HCT116 (cell line): ENCODE results near the gene FHL2. TPM values are rescaled to one million over a fixed set of nuclear protein-coding genes. Genes with fewer than 3 reads are reported as not detected.

Experiments used
- ATAC-seq: fragments of 200-7000 bp; cut with Tn5 transposase; 2 replicates; pipeline ENCODE4 v1.9.1; 2020; ENCODE audit warnings: mild to moderate bottlenecking, moderate library complexity
- Bru-seq: library from RNA; stranded (reverse); fragments of 400-500 nt; gene quantifications from one replicate; lab custom pipeline; 2021; lab: Mats Ljungman, UMichigan
- BruChase-seq, 2 experiments: library from RNA; stranded (reverse); fragments of 400-500 nt; gene quantifications; one replicate each; lab custom pipeline; 2021; lab: Mats Ljungman, UMichigan
- BruUV-seq: library from RNA; stranded (reverse); fragments of 400-500 nt; replicated peaks from 2 replicates; lab custom pipeline; 2021; lab: Mats Ljungman, UMichigan
- CTCF ChIA-PET: fragments of 300-600 bp; sonication (Branson Sonifier 250); formaldehyde crosslinking; loops from one replicate; lab custom pipeline; 2021; ENCODE audit warnings: antibody characterized with exemption; lab: Charles Lee
- POLR2A ChIA-PET: fragments of 300-600, 350-600 bp; sonication (Branson Sonifier 250); formaldehyde crosslinking; loops from one replicate; lab custom pipeline; 2021; ENCODE audit warnings: antibody characterized with exemption; lab: Charles Lee
- RAD21 ChIA-PET, 2 experiments: fragments of 300-600 bp; sonication (Branson Sonifier 250); formaldehyde crosslinking; loops; one replicate each; lab custom pipeline; 2023; ENCODE audit warnings: low total read pairs in 2 of 2; ENCODE audit not compliant: uncharacterized antibody in 2 of 2, unreplicated experiment in 2 of 2, low non-redundant PET in 1 of 2; lab: Charles Lee
- DNase-seq: peaks from one replicate; pipeline ENCODE4 v3.0.0-alpha.2; 2010; ENCODE audit warnings: low read depth, low spot score
- H2AFZ ChIP-seq: fragments of 200-600 bp; shearing (Covaris generic), sonication (generic); 2 replicates; pipeline ENCODE4 v1.6.1; 2017; ENCODE audit warnings: low read depth, mixed run types, mixed read lengths, antibody characterized with exemption, low read length; ENCODE audit not compliant: poor library complexity, severe bottlenecking
- H3K27ac ChIP-seq: 2 replicates; pipeline ENCODE4 v1.5.1; 2012; ENCODE audit warnings: low read depth, low read length
- H3K27me3 ChIP-seq: fragments of 200-600 bp; sonication (generic); 2 replicates; pipeline ENCODE4 v1.6.1; 2016; ENCODE audit warnings: mixed run types, low read length, mixed read lengths; ENCODE audit not compliant: insufficient read depth
- H3K36me3 ChIP-seq, 2 experiments: fragments of 200-500 bp in 1 of 2; fragments of 200-600 bp in 1 of 2; sonication (Bioruptor generic) in 1 of 2; sonication (generic) in 1 of 2; 2 replicates each; pipeline versions ENCODE4 v1.5.1 to v1.6.1; 2014 to 2016; ENCODE audit warnings: low read length in 2 of 2, inconsistent platforms in 1 of 2, mixed read lengths in 1 of 2, mixed run types in 1 of 2; ENCODE audit not compliant: insufficient read depth in 2 of 2, control insufficient read depth in 1 of 2
- H3K4me1 ChIP-seq, 2 experiments: fragments of 200-600 bp in 1 of 2; sonication (generic) in 1 of 2; 2 replicates each; pipeline versions ENCODE4 v1.5.1 to v1.6.1; 2012 to 2017; ENCODE audit warnings: low read length in 2 of 2, inconsistent platforms in 1 of 2, mild to moderate bottlenecking in 1 of 2, mixed read lengths in 1 of 2, mixed run types in 1 of 2, moderate library complexity in 1 of 2; ENCODE audit not compliant: insufficient read depth in 2 of 2, control insufficient read depth in 1 of 2
- H3K4me2 ChIP-seq: fragments of 200-600 bp; sonication (generic); 2 replicates; pipeline ENCODE4 v1.6.1; 2017; ENCODE audit warnings: mixed run types, low read length, mixed read lengths
- H3K4me3 ChIP-seq, 2 experiments: fragments of 200-600 bp in 1 of 2; sonication (generic) in 1 of 2; replicated peaks in 1 of 2; 2 replicates each; pipeline ENCODE4 v1.5.1; 2011 to 2016; ENCODE audit warnings: low read length in 2 of 2, control low read depth in 1 of 2, low read depth in 1 of 2, mild to moderate bottlenecking in 1 of 2, mixed read lengths in 1 of 2, mixed run types in 1 of 2
- H3K79me2 ChIP-seq: fragments of 200-600 bp; sonication (generic); 2 replicates; pipeline ENCODE4 v1.6.1; 2017; ENCODE audit warnings: mild to moderate bottlenecking, mixed run types, low read length, moderate library complexity, mixed read lengths; ENCODE audit not compliant: insufficient read depth
- H3K9ac ChIP-seq: fragments of 200-600 bp; sonication (generic); 2 replicates; pipeline ENCODE4 v1.6.1; 2016; ENCODE audit warnings: low read length, mixed read lengths
- H3K9me2 ChIP-seq: fragments of 200-600 bp; sonication (generic), shearing (Covaris generic); 2 replicates; pipeline ENCODE4 v1.6.1; 2017; ENCODE audit warnings: mixed run types, mild to moderate bottlenecking, moderate library complexity; ENCODE audit not compliant: insufficient read depth
- H3K9me3 ChIP-seq, 2 experiments: fragments of 200-500 bp in 1 of 2; fragments of 200-600 bp in 1 of 2; sonication (Bioruptor generic) in 1 of 2; sonication (generic) in 1 of 2; 2 replicates each; pipeline ENCODE4 v1.6.1; 2014 to 2017; ENCODE audit warnings: low read length in 2 of 2, mixed read lengths in 2 of 2, inconsistent platforms in 1 of 2, low read depth in 1 of 2, mild to moderate bottlenecking in 1 of 2, mixed run types in 1 of 2, moderate library complexity in 1 of 2; ENCODE audit not compliant: control insufficient read depth in 1 of 2, insufficient read depth in 1 of 2
- H4K20me1 ChIP-seq: fragments of 200-600 bp; sonication (generic), shearing (Covaris generic); 2 replicates; pipeline ENCODE4 v1.6.1; 2017; ENCODE audit warnings: mixed run types, mild to moderate bottlenecking, moderate library complexity; ENCODE audit not compliant: insufficient read depth
- CBX3 ChIP-seq: IDR thresholded peaks from 2 replicates; pipeline ENCODE4 v1.6.1; 2012; ENCODE audit warnings: low read depth
- FOSL1 ChIP-seq: IDR thresholded peaks from 2 replicates; pipeline ENCODE4 v1.6.1; 2012; ENCODE audit warnings: low read depth
- POLR2A ChIP-seq: IDR thresholded peaks from 2 replicates; pipeline ENCODE4 v1.7.0; 2011; ENCODE audit warnings: borderline replicate concordance; ENCODE audit not compliant: insufficient read depth, insufficient read length; ENCODE audit errors: extremely low read depth
- POLR2AphosphoS5 ChIP-seq: IDR thresholded peaks from 2 replicates; pipeline ENCODE4 v1.6.1; 2011; ENCODE audit warnings: mild to moderate bottlenecking, low read depth, low read length, moderate library complexity
- RAD21 ChIP-seq: IDR thresholded peaks from 2 replicates; pipeline ENCODE4 v1.6.1; 2012; ENCODE audit warnings: low read depth, mild to moderate bottlenecking
- SIN3A ChIP-seq: IDR thresholded peaks from 2 replicates; pipeline ENCODE4 v1.6.1; 2012; ENCODE audit warnings: low read depth
- SRF ChIP-seq: IDR thresholded peaks from 2 replicates; pipeline ENCODE4 v1.6.1; 2012; ENCODE audit warnings: low read depth
- TCF7L2 ChIP-seq: IDR thresholded peaks from 2 replicates; pipeline ENCODE4 v1.7.0; 2011; ENCODE audit warnings: borderline replicate concordance, inconsistent platforms; ENCODE audit not compliant: insufficient read depth, insufficient read length; ENCODE audit errors: extremely low read depth
- ZFX ChIP-seq: fragments of 450-650 bp; IDR thresholded peaks from 2 replicates; pipeline ENCODE4 v1.6.1; 2017
- intact Hi-C: fragments of 100-400 bp; cut with micrococcal nuclease; formaldehyde crosslinking; loops from 2 replicates; pipeline ENCODE4 v1.10.0; 2022
- long read RNA-seq: library from polyadenylated mRNA; unstranded; transcript quantifications from one replicate; pipeline ENCODE4 v2.0.0, GENCODE V29; 2021; ENCODE audit not compliant: unreplicated experiment
- polyA plus RNA-seq: library from polyadenylated mRNA; unstranded; fragments of >200 nt; gene quantifications from 2 replicates; pipeline ENCODE4 v1.2.1, GENCODE V29; 2012; ENCODE audit warnings: missing spikeins
- total RNA-seq: library from RNA; stranded (reverse); gene quantifications from one replicate; pipeline ENCODE4 v1.2.1, GENCODE V29; 2021; ENCODE audit not compliant: unreplicated experiment
- TF ChIP-seq, protein P1 (sequence below), 3 experiments: fragments of 200-600 bp in 1 of 3; sonication (generic) in 1 of 3; IDR thresholded peaks in 2 of 3; conservative IDR thresholded peaks in 1 of 3; 2 replicates each; pipeline ENCODE4 v1.5.1; 2012 to 2017; ENCODE audit warnings: low read depth in 2 of 3, low read length in 2 of 3, antibody characterized with exemption in 1 of 3, borderline replicate concordance in 1 of 3, control low read depth in 1 of 3, mild to moderate bottlenecking in 1 of 3, mixed read lengths in 1 of 3, mixed run types in 1 of 3, moderate library complexity in 1 of 3; ENCODE audit not compliant: insufficient read depth in 1 of 3
- TF ChIP-seq, protein P2 (sequence below): IDR thresholded peaks from 2 replicates; pipeline ENCODE4 v1.6.1; 2012
- TF ChIP-seq, protein P3 (sequence below): IDR thresholded peaks from 2 replicates; pipeline ENCODE4 v1.6.1; 2012

Gene FHL2, protein sequence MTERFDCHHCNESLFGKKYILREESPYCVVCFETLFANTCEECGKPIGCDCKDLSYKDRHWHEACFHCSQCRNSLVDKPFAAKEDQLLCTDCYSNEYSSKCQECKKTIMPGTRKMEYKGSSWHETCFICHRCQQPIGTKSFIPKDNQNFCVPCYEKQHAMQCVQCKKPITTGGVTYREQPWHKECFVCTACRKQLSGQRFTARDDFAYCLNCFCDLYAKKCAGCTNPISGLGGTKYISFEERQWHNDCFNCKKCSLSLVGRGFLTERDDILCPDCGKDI
- total RNA-seq (86.6 TPM), Bru-seq, nascent RNA (percentile 93 among the genes with signal in this experiment), BruChase-seq, experiment 1, labeled RNA remaining after a 6-hour chase (percentile 69 among the genes with signal in this experiment), BruChase-seq, experiment 2, labeled RNA remaining after a 2-hour chase (percentile 67 among the genes with signal in this experiment)
- 150 and 161 TPM in 2 replicates for polyA plus RNA-seq
- long read RNA-seq, transcript FHL2-206 (6 exons, 1,367 nt): major isoform, 19 of 100 reads
- long read RNA-seq, transcript FHL2-205 (6 exons, 1,531 nt): minor isoform, 17 of 100 reads
- long read RNA-seq, transcript FHL2-202 (7 exons, 1,769 nt): minor isoform, 18 of 100 reads
- long read RNA-seq, transcript FHL2-201 (7 exons, 1,462 nt): major isoform, 19 of 100 reads
- long read RNA-seq, partial matches to known transcripts: 13 of 100 reads
- long read RNA-seq, other reads (novel, unspliced or antisense): 11 of 100 reads

DNA sequence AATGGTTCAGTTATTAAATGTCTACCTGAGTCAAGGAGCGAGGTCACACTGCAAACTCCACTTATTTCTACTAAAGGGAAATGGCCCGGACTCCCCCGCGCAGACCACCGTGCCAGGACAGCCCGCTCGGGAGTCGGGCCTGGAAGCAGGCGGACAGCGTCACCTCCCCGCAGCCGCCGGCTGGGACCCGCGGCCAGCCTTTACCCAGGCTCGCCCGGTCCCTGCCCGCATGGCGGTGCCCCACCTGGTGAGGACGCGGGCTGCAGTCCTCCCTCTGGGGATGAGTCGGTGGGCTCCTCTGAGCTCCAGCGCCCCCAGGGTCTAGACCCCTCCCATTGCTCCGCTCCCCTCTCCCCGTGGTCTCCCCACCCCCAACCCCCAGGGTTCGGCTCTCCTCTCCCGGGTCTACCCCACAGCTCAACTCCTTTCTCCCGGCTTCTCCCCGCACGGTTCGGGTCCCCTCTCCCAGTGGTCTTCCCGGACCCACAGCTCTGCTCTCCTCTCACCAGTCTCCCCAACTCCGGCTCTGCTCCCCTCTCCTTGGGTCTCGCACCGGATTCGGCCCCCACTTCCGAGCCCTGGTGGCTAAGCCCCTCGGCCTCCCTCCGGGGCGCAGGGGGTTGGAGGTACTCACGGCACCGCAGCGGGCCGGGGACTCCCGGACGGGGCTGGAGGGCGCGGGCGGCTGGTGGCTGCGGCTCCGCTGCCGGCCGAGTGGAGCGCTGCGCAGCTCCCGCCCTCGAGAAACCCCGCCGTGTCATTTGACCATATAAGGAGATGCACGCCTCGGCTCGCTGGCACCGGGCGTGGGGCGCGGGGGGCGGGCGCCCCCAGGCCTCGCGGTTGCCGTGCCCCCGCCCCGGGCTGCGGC, at the start of gene FHL2:
FHL2 (minus strand) TSS at position 716 of the 871 bp plus-strand sequence. CDS start 12,535 bp downstream, outside the sequence.
- TF ChIP-seq SRF (peak; percentile 98), SIN3A (peak; percentile 40; the same call in 1 of the 2 replicates), RAD21 (0 out of 2 replicates have a peak, but pooled peaks have one; percentile 5), POLR2A (peak; percentile 22), CBX3 (no peak), POLR2AphosphoS5 (peak; percentile 92), ZFX (peak; percentile 51), TCF7L2 (no peak), FOSL1 (no peak)
- TF ChIP-seq, protein P1, sequence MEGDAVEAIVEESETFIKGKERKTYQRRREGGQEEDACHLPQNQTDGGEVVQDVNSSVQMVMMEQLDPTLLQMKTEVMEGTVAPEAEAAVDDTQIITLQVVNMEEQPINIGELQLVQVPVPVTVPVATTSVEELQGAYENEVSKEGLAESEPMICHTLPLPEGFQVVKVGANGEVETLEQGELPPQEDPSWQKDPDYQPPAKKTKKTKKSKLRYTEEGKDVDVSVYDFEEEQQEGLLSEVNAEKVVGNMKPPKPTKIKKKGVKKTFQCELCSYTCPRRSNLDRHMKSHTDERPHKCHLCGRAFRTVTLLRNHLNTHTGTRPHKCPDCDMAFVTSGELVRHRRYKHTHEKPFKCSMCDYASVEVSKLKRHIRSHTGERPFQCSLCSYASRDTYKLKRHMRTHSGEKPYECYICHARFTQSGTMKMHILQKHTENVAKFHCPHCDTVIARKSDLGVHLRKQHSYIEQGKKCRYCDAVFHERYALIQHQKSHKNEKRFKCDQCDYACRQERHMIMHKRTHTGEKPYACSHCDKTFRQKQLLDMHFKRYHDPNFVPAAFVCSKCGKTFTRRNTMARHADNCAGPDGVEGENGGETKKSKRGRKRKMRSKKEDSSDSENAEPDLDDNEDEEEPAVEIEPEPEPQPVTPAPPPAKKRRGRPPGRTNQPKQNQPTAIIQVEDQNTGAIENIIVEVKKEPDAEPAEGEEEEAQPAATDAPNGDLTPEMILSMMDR (IDR thresholded peaks at IDR 0.05 in 2 of 3, conservative IDR thresholded peaks at IDR 0.05 in 1 of 3; ENCODE audit: borderline replicate concordance in 1 of 3, insufficient read depth in 1 of 3, low read depth in 2 of 3, low read length in 2 of 3): peak in 2 of 3 experiments; percentile 45 to 47; a peak in 4 of 6 replicates
- TF ChIP-seq, protein P2, sequence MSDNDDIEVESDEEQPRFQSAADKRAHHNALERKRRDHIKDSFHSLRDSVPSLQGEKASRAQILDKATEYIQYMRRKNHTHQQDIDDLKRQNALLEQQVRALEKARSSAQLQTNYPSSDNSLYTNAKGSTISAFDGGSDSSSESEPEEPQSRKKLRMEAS: peak; percentile 57; the same call in 1 of the 2 replicates
- TF ChIP-seq, protein P3, sequence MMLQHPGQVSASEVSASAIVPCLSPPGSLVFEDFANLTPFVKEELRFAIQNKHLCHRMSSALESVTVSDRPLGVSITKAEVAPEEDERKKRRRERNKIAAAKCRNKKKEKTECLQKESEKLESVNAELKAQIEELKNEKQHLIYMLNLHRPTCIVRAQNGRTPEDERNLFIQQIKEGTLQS: no peak
- peak; percentile 48 for DNase-seq
- Histone ChIP-seq H2AFZ (peak within 1 kb of the TSS; percentile 35), H3K4me2 (peak within 1 kb of the TSS; percentile 90), H3K4me3 (peak within 1 kb of the TSS; percentile 92 to 93), H3K27ac (peak within 1 kb of the TSS; percentile 91), H3K36me3 (peaks cover under 1 to 22% of the 10 kb centered on the region in 2 experiments; a peak in 3 of 4 replicates), H3K79me2 (peaks cover 51% of the 10 kb centered on the region), H3K9me2 (no peaks in the 10 kb centered on the region), H3K9me3 (no peaks in the 10 kb centered on the region), H4K20me1 (no peaks in the 10 kb centered on the region; the same call in 1 of the 2 replicates), H3K27me3 (no peaks in the 10 kb centered on the region), H3K4me1 (peaks cover 31 to 64% of the 10 kb centered on the region in 2 experiments), H3K9ac (peak within 1 kb of the TSS; percentile 98)
- RAD21 ChIA-PET: no interaction called here
- POLR2A ChIA-PET: interaction anchor here (1.1 to 1.4 kb wide), 3 partner anchors 15 to 112 kb away, joined by 3 to 4 read pairs (median 3); no protein-coding TSS in a partner anchor
- intact Hi-C loops: loop anchor here (1.0 kb wide), 1 partner anchor 57 kb away; no protein-coding TSS in a partner anchor
- peak; percentile 81 for ATAC-seq
- CTCF ChIA-PET: no interaction called here
- BruUV-seq: no TSS peak
